WTC11 (cell line): ENCODE data around the gene HEBP1. TPM values are rescaled to one million over a fixed set of nuclear protein-coding genes. Genes with fewer than 3 reads are reported as not detected.

Experiments
- ATAC-seq: fragments of 200-7000 bp; cut with Tn5 transposase; 2 replicates; pipeline ENCODE4 v1.10.0; 2021; ENCODE audit warnings: mild to moderate bottlenecking, moderate library complexity
- CTCF ChIA-PET: fragments of 300-600 bp; sonication (Branson Sonifier 250); formaldehyde crosslinking; loops from one replicate; lab custom pipeline; 2021; ENCODE audit warnings: antibody characterized with exemption; lab: Charles Lee
- POLR2A ChIA-PET: fragments of 350-600 bp; sonication (Branson Sonifier 250); formaldehyde crosslinking; loops from one replicate; lab custom pipeline; 2021; ENCODE audit warnings: antibody characterized with exemption; lab: Charles Lee
- DNase-seq: peaks from one replicate; pipeline ENCODE4 v3.0.0; 2021; ENCODE audit warnings: low spot score
- H3K27ac Mint-ChIP-seq: 2 replicates; pipeline ENCODE4 v1.8.0; 2021; ENCODE audit warnings: mixed read lengths
- H3K27me3 Mint-ChIP-seq: 2 replicates; pipeline ENCODE4 v1.8.0; 2021; ENCODE audit warnings: low read depth, mild to moderate bottlenecking, moderate library complexity, mixed read lengths
- H3K36me3 Mint-ChIP-seq: 2 replicates; pipeline ENCODE4 v1.8.0; 2021; ENCODE audit warnings: mixed read lengths
- H3K4me1 Mint-ChIP-seq: 2 replicates; pipeline ENCODE4 v1.8.0; 2022; ENCODE audit warnings: mixed read lengths
- H3K4me3 Mint-ChIP-seq: 2 replicates; pipeline ENCODE4 v1.8.0; 2021; ENCODE audit warnings: mild to moderate bottlenecking, moderate library complexity, mixed read lengths
- H3K9me3 Mint-ChIP-seq: 2 replicates; pipeline ENCODE4 v1.8.0; 2021; ENCODE audit warnings: mixed read lengths
- E2F5 ChIP-seq: sonication (generic); formaldehyde crosslinking; IDR thresholded peaks from 2 replicates; pipeline ENCODE4 v1.8.1; 2022; ENCODE audit warnings: mild to moderate bottlenecking, moderate library complexity, missing genetic modification reagents
- GABPB1 ChIP-seq: sonication (generic); formaldehyde crosslinking; IDR thresholded peaks from 2 replicates; pipeline ENCODE4 v1.8.1; 2023; ENCODE audit warnings: mild to moderate bottlenecking, missing genetic modification reagents
- IRF2 ChIP-seq: sonication (generic); formaldehyde crosslinking; IDR thresholded peaks from 2 replicates; pipeline ENCODE4 v1.8.0; 2022; ENCODE audit warnings: low read depth, missing genetic modification reagents, borderline replicate concordance
- JAZF1 ChIP-seq: fragments of 250-450 bp; sonication (Bioruptor Pico); IDR thresholded peaks from 2 replicates; pipeline ENCODE4 v1.9.0; 2021; ENCODE audit warnings: moderate library complexity, mild to moderate bottlenecking, inconsistent platforms
- NFATC4 ChIP-seq: fragments of 250-450 bp; sonication (Bioruptor Pico); IDR thresholded peaks from 2 replicates; pipeline ENCODE4 v1.9.0; 2021; ENCODE audit warnings: mild to moderate bottlenecking
- NR2C2 ChIP-seq: sonication (generic); formaldehyde crosslinking; IDR thresholded peaks from 2 replicates; pipeline ENCODE4 v1.8.0; 2022; ENCODE audit warnings: mild to moderate bottlenecking, missing genetic modification reagents
- NR3C1 ChIP-seq: sonication (generic); formaldehyde crosslinking; conservative IDR thresholded peaks from 2 replicates; pipeline ENCODE4 v1.8.1; 2023; ENCODE audit warnings: low read depth, mild to moderate bottlenecking, missing genetic modification reagents
- SP1 ChIP-seq: sonication (generic); formaldehyde crosslinking; conservative IDR thresholded peaks from 2 replicates; pipeline ENCODE4 v1.8.1; 2022; ENCODE audit warnings: missing genetic modification reagents
- TCF7 ChIP-seq: sonication (generic); formaldehyde crosslinking; IDR thresholded peaks from 2 replicates; pipeline ENCODE4 v1.8.0; 2022; ENCODE audit warnings: mild to moderate bottlenecking, low read depth, missing genetic modification reagents, moderate library complexity
- TP53 ChIP-seq: sonication (generic); formaldehyde crosslinking; IDR thresholded peaks from 2 replicates; pipeline ENCODE4 v1.8.1; 2023; ENCODE audit warnings: mild to moderate bottlenecking, missing genetic modification reagents
- USF2 ChIP-seq: sonication (generic); formaldehyde crosslinking; IDR thresholded peaks from 2 replicates; pipeline ENCODE4 v1.8.1; 2023; ENCODE audit warnings: mild to moderate bottlenecking, missing genetic modification reagents, moderate library complexity
- ZNF219 ChIP-seq: sonication (generic); formaldehyde crosslinking; IDR thresholded peaks from 2 replicates; pipeline ENCODE4 v1.8.0; 2023; ENCODE audit warnings: missing genetic modification reagents, mild to moderate bottlenecking, borderline replicate concordance
- total RNA-seq: library from RNA; stranded (reverse); gene quantifications from 3 replicates; pipeline ENCODE4 v1.2.3, GENCODE V29; 2021
- TF ChIP-seq, protein P1 (sequence below): fragments of 250-450 bp; sonication (Bioruptor Pico); IDR thresholded peaks from 2 replicates; pipeline ENCODE4 v2.1.2; 2022; ENCODE audit warnings: mild to moderate bottlenecking, moderate library complexity
- TF ChIP-seq, protein P2 (sequence below): fragments of 250-450 bp; sonication (Bioruptor Pico); IDR thresholded peaks from 2 replicates; pipeline ENCODE4 v1.9.0; 2021; ENCODE audit warnings: mild to moderate bottlenecking, borderline replicate concordance

The HEBP1 gene
- total RNA-seq, 1 experiment from 2014 or later: 61.8 TPM

- no peaks in the 10 kb centered on the region; the same call in 1 of the 2 replicates for H3K27me3 Mint-ChIP-seq
- no peak overlapping the region for H3K27ac Mint-ChIP-seq
- ATAC-seq: no peak
- H3K4me3 Mint-ChIP-seq: no peak overlapping the region
- H3K36me3 Mint-ChIP-seq: no peaks in the 10 kb centered on the region
- H3K4me1 Mint-ChIP-seq: peaks cover 5% of the 10 kb centered on the region
- TF ChIP-seq JAZF1 (CRISPR knock-in tag): no peak
- no peak for TF ChIP-seq ZNF219
- TF ChIP-seq, all 79 proteins: peak for 0
- DNase-seq: no peak
- peaks cover 10% of the 10 kb centered on the region for H3K9me3 Mint-ChIP-seq
- ChIA-PET POLR2A (no interaction called here), CTCF (no interaction called here)
Measured at GRCh38 chr12:12930633-12931219, 69.3 kb downstream of the HEBP1 start.

DNA sequence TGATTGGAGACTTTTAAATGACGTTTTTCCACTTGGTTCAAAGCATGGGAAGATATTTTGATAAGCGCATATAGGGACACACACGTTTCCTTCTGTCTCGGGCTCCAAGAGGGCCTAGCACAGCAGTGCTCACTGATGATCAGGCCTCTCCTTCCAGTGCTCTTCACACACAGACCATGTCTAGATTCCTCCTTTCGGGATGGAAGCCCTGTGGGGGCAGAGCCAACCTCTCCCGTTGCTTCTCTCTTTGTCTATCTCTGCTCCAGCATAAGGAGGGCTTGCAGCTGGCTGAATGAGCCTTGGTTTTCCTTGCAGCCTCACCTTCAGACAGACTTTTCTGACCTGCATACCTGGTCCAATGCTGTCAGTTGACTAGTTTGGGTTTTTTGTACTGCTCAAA is 70.4 kb downstream of the HEBP1 start:
- ChIA-PET POLR2A (no interaction called here), CTCF (no interaction called here)
- Mint-ChIP-seq H3K27me3 (no peaks in the 10 kb centered on the region; the same call in 1 of the 2 replicates), H3K27ac (no peak overlapping the region), H3K4me1 (peaks cover 5% of the 10 kb centered on the region), H3K36me3 (no peaks in the 10 kb centered on the region), H3K9me3 (peaks cover 10% of the 10 kb centered on the region), H3K4me3 (no peak overlapping the region)
- TF ChIP-seq, protein P1, sequence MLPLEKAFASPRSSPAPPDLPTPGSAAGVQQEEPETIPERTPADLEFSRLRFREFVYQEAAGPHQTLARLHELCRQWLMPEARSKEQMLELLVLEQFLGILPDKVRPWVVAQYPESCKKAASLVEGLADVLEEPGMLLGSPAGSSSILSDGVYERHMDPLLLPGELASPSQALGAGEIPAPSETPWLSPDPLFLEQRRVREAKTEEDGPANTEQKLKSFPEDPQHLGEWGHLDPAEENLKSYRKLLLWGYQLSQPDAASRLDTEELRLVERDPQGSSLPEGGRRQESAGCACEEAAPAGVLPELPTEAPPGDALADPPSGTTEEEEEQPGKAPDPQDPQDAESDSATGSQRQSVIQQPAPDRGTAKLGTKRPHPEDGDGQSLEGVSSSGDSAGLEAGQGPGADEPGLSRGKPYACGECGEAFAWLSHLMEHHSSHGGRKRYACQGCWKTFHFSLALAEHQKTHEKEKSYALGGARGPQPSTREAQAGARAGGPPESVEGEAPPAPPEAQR (CRISPR knock-in tag): no peak
- TF ChIP-seq GABPB1 (CRISPR knock-in tag) (no peak), TCF7 (no peak), NR2C2 (CRISPR knock-in tag) (no peak), NR3C1 (CRISPR knock-in tag) (no peak)
- TF ChIP-seq, protein P2, sequence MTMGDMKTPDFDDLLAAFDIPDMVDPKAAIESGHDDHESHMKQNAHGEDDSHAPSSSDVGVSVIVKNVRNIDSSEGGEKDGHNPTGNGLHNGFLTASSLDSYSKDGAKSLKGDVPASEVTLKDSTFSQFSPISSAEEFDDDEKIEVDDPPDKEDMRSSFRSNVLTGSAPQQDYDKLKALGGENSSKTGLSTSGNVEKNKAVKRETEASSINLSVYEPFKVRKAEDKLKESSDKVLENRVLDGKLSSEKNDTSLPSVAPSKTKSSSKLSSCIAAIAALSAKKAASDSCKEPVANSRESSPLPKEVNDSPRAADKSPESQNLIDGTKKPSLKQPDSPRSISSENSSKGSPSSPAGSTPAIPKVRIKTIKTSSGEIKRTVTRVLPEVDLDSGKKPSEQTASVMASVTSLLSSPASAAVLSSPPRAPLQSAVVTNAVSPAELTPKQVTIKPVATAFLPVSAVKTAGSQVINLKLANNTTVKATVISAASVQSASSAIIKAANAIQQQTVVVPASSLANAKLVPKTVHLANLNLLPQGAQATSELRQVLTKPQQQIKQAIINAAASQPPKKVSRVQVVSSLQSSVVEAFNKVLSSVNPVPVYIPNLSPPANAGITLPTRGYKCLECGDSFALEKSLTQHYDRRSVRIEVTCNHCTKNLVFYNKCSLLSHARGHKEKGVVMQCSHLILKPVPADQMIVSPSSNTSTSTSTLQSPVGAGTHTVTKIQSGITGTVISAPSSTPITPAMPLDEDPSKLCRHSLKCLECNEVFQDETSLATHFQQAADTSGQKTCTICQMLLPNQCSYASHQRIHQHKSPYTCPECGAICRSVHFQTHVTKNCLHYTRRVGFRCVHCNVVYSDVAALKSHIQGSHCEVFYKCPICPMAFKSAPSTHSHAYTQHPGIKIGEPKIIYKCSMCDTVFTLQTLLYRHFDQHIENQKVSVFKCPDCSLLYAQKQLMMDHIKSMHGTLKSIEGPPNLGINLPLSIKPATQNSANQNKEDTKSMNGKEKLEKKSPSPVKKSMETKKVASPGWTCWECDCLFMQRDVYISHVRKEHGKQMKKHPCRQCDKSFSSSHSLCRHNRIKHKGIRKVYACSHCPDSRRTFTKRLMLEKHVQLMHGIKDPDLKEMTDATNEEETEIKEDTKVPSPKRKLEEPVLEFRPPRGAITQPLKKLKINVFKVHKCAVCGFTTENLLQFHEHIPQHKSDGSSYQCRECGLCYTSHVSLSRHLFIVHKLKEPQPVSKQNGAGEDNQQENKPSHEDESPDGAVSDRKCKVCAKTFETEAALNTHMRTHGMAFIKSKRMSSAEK: no peak
- no peak for ATAC-seq
- no peak for DNase-seq

- CTCF ChIA-PET: interaction anchor here (1.6 kb wide), 1 partner anchor 11 kb away, joined by 4 read pairs; no protein-coding TSS in a partner anchor
- ATAC-seq: no peak
- peaks cover 10% of the 10 kb centered on the region for H3K9me3 Mint-ChIP-seq
Measured at GRCh38 chr12:12927211-12928079, 72.6 kb downstream of the HEBP1 start.

More at GRCh38 chr12:12927211-12928079, 72.6 kb downstream of the HEBP1 start:
- no peak for DNase-seq
- Mint-ChIP-seq H3K36me3 (no peaks in the 10 kb centered on the region), H3K4me1 (peaks cover under 1% of the 10 kb centered on the region; the same call in 1 of the 2 replicates), H3K27ac (no peak overlapping the region), H3K27me3 (no peaks in the 10 kb centered on the region), H3K4me3 (no peak overlapping the region)
- POLR2A ChIA-PET: no interaction called here
- TF ChIP-seq SP1 (no peak), ZNF219 (no peak), NFATC4 (no peak), E2F5 (CRISPR knock-in tag) (no peak), TP53 (CRISPR knock-in tag) (no peak), USF2 (no peak), IRF2 (CRISPR knock-in tag) (no peak)
